ENCODE data around the gene KIF16B.

DNA sequence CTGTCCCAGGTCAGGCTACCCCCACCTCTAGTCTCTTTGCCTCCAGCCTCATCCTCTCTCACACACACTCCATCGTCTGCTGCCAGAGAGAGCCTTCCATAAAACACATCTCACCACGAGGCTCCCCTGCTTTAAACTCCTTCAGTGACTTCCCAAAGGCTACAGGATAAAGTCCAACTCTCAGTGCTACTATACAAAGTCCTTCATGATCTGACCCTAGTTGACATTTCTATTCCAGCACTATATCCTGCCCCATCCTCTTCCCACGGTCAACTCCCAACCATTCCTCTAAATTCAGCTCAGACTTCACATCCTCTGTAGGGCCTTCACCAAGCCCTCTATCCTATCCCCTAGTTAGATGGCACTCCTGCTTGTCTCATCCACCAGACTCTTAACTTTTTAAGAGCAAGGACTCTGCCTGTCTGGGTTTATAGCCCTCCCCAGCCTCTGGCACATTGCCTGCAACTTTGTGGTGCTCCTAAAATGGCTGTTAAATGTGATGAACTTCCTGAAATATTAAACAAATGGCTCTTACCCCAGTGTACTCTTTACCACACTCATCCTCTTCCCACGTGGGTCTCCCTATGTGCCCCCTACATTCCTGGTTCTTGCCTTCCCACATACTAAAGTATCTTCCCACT is 36.1 kb downstream of the KIF16B start:
- TF ChIP-seq, protein P1, sequence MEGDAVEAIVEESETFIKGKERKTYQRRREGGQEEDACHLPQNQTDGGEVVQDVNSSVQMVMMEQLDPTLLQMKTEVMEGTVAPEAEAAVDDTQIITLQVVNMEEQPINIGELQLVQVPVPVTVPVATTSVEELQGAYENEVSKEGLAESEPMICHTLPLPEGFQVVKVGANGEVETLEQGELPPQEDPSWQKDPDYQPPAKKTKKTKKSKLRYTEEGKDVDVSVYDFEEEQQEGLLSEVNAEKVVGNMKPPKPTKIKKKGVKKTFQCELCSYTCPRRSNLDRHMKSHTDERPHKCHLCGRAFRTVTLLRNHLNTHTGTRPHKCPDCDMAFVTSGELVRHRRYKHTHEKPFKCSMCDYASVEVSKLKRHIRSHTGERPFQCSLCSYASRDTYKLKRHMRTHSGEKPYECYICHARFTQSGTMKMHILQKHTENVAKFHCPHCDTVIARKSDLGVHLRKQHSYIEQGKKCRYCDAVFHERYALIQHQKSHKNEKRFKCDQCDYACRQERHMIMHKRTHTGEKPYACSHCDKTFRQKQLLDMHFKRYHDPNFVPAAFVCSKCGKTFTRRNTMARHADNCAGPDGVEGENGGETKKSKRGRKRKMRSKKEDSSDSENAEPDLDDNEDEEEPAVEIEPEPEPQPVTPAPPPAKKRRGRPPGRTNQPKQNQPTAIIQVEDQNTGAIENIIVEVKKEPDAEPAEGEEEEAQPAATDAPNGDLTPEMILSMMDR (IDR thresholded peaks at IDR 0.05): no peak
- no peak for TF ChIP-seq POLR2A (IDR thresholded peaks at IDR 0.05)
